Peyer's patch (tissue), 4 donors: Measurements from ENCODE around the gene ANKRD11.

Source experiments
- CTCF ChIP-seq, 6 experiments: fragments of 450-650 bp in 4 of 6; fragments of 200-600 bp in 2 of 6; sonication (generic) in 1 of 6; IDR thresholded peaks; one replicate each; pipeline ENCODE4 v1.5.1; 2017 to 2019; ENCODE audit warnings: antibody characterized with exemption in 6 of 6, mild to moderate bottlenecking in 3 of 6, moderate library complexity in 1 of 6
- POLR2A ChIP-seq, 2 donors: fragments of 450-650 bp; IDR thresholded peaks; one replicate each; pipeline ENCODE4 v1.5.1; 2017; ENCODE audit warnings: antibody characterized with exemption in 2 of 2, mild to moderate bottlenecking in 2 of 2, moderate library complexity in 2 of 2

- TF ChIP-seq CTCF (IDR thresholded peaks at IDR 0.05) (no peak), POLR2A (IDR thresholded peaks at IDR 0.05) (no peak)
Measured at GRCh38 chr16:89481356-89481955, 8.9 kb downstream of the ANKRD11 start.
